NK-92 (cell line): ENCODE data around the gene NEIL3.

Experiments used
- DNase-seq: peaks from one replicate; lab custom pipeline; 2025; ENCODE audit not compliant: unreplicated experiment; lab: John Stamatoyannopoulos, UW

The NEIL3 gene

DNA sequence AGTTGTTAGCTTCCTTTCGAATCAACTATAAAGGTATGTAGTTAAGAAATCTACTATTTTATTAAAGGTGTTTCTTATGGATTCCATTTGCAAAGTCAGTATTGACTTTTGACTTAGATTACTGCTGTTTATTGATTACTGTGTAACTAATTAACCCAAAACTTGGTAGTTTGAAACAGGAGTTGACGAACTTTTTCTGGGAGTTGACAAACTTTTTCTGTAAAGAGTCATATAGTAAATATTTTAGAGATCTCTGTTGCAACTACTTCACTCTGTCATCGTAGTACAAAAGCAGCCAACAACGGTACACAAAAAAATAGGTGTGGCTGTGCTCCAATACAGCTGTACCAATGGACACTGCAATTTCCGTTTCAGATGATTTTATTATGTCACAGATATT lies 102.3 kb downstream of the NEIL3 start:
- DNase-seq, result no peak
